ENCODE results near the gene BICD1.

DNA sequence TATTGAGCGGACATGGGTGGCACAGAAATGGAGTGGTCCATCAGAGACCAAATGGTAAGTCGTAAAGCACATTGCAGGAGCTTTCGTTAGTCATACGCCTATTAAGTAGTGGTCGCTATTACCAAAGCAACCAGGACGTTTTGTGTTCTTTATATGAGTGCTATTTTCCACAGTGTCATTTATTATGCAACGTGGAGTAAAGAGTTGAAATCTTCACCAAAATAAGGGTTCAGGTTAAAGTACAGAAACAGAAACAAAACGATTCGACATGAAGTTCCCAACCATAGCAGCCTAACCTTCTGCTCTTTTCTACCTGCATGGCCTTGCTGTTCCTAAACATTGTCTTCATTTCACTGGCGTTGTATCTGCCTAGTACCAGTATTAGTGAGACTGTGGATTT, 272.6 kb downstream of the BICD1 start:
- TF ChIP-seq EZH2 (IDR thresholded peaks at IDR 0.05; ENCODE audit: low read depth, unreplicated experiment) (no peak), POLR2AphosphoS5 (IDR thresholded peaks at IDR 0.05; ENCODE audit: low read depth) (no peak), EZH2phosphoT487 (IDR thresholded peaks at IDR 0.05; ENCODE audit: unreplicated experiment) (no peak), ZNF331 (CRISPR knock-in tag; IDR thresholded peaks at IDR 0.05; ENCODE audit: low read depth) (no peak), ZNF114 (CRISPR knock-in tag; IDR thresholded peaks at IDR 0.05) (no peak), CREB1 (CRISPR knock-in tag; IDR thresholded peaks at IDR 0.05; ENCODE audit: low read depth) (no peak), JUNB (IDR thresholded peaks at IDR 0.05; ENCODE audit: unreplicated experiment) (no peak), NANOG (IDR thresholded peaks at IDR 0.05; ENCODE audit: borderline replicate concordance) (no peak)
- TF ChIP-seq, protein P1, sequence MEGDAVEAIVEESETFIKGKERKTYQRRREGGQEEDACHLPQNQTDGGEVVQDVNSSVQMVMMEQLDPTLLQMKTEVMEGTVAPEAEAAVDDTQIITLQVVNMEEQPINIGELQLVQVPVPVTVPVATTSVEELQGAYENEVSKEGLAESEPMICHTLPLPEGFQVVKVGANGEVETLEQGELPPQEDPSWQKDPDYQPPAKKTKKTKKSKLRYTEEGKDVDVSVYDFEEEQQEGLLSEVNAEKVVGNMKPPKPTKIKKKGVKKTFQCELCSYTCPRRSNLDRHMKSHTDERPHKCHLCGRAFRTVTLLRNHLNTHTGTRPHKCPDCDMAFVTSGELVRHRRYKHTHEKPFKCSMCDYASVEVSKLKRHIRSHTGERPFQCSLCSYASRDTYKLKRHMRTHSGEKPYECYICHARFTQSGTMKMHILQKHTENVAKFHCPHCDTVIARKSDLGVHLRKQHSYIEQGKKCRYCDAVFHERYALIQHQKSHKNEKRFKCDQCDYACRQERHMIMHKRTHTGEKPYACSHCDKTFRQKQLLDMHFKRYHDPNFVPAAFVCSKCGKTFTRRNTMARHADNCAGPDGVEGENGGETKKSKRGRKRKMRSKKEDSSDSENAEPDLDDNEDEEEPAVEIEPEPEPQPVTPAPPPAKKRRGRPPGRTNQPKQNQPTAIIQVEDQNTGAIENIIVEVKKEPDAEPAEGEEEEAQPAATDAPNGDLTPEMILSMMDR (conservative IDR thresholded peaks at IDR 0.05; ENCODE audit: low read depth in 2 of 2), result no peak
- TF ChIP-seq, protein P2, sequence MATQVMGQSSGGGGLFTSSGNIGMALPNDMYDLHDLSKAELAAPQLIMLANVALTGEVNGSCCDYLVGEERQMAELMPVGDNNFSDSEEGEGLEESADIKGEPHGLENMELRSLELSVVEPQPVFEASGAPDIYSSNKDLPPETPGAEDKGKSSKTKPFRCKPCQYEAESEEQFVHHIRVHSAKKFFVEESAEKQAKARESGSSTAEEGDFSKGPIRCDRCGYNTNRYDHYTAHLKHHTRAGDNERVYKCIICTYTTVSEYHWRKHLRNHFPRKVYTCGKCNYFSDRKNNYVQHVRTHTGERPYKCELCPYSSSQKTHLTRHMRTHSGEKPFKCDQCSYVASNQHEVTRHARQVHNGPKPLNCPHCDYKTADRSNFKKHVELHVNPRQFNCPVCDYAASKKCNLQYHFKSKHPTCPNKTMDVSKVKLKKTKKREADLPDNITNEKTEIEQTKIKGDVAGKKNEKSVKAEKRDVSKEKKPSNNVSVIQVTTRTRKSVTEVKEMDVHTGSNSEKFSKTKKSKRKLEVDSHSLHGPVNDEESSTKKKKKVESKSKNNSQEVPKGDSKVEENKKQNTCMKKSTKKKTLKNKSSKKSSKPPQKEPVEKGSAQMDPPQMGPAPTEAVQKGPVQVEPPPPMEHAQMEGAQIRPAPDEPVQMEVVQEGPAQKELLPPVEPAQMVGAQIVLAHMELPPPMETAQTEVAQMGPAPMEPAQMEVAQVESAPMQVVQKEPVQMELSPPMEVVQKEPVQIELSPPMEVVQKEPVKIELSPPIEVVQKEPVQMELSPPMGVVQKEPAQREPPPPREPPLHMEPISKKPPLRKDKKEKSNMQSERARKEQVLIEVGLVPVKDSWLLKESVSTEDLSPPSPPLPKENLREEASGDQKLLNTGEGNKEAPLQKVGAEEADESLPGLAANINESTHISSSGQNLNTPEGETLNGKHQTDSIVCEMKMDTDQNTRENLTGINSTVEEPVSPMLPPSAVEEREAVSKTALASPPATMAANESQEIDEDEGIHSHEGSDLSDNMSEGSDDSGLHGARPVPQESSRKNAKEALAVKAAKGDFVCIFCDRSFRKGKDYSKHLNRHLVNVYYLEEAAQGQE (IDR thresholded peaks at IDR 0.05; ENCODE audit: unreplicated experiment), result no peak
